ENCODE data around the gene PPP1R9A.
"Not testable (repeated sequence)": the region's sequence is repeated elsewhere in the genome, so short reads cannot be mapped to it uniquely, and the experiment has no call there.

PPP1R9A gene

DNA sequence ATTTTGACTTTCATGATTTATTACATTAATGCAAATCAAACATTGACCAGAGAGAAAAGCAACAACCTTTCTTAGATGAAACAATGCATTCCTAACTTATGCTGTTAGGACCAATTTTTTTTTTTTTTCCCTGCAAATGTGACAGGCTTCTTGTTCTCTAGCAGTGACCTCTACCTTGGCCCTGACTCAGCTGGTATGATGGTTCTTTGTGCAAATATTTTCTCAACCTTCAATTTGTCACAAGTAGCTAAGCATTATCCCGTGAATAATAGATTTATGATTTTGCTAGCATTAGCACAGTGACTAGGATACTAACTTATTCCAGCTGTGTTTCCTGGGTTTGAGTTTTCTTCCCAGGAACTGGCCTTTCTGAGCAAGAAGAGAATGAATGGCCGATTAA, 64.9 kb downstream of the PPP1R9A start:
- no peak for DNase-seq (ENCODE audit: low read depth in 1 of 2, low spot score in 1 of 2)

DNA sequence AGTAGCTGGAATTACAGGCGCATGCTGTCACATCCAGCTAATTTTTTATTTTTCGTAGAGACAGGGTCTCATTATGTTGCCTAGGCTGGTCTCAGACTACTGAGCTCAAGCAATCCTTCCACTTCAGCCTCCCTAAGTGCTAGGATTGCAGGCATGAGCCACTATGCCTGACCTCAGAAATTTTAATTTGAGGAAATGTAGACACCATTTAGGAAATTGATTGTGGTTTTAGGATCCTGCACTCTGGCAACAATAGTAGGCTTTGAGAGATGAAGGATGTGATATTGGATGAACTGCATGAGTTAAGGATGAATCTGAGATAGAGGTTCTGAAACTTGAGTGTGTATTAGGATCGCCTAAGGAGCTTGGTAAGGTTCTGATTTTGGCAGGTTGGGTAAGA, 66.5 kb downstream of the PPP1R9A start:
- no peak for DNase-seq (ENCODE audit: low read depth in 1 of 2, low spot score in 1 of 2)

DNA sequence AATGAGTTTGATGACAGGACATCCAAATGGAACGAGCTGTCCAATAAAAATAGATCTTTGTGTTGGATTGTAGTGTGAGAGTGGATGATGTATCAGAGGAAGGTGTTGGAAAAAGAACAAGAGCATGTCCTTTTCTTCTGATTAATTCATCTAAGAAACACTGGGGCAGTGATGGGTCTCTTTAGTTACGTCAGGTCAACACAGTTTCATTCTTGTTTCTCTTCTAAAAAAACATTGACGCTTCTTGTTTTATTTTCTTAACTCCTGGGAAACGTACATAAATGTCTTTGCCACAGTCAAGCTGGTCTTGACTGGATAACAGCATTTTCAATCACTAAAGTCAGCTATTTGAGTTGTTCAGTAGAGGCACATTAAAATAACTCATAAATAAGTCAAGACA, 67.0 kb downstream of the PPP1R9A start:
- DNase-seq (ENCODE audit: low read depth in 1 of 2, low spot score in 1 of 2): no peak

DNA sequence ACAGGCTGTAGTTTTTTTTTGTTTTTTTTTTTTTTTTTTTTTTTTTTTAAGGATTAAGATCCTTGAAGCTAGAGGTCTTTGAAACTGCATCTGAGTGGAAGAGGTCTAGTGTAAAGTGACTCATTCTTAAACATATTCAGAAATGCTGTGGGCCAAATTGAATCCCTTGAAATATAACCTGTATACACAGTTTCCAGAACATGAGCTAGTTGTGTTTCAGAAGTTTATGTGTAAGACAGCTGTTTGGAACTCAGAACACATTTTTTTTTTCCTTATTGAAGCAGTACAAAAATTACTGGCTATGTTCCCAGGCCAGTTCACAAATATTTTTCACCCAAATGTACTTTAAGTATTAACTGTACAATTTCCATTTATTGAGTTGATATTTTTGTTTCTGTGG, 67.9 kb downstream of the PPP1R9A start:
- no peak for DNase-seq (ENCODE audit: low read depth in 1 of 2, low spot score in 1 of 2)

DNA sequence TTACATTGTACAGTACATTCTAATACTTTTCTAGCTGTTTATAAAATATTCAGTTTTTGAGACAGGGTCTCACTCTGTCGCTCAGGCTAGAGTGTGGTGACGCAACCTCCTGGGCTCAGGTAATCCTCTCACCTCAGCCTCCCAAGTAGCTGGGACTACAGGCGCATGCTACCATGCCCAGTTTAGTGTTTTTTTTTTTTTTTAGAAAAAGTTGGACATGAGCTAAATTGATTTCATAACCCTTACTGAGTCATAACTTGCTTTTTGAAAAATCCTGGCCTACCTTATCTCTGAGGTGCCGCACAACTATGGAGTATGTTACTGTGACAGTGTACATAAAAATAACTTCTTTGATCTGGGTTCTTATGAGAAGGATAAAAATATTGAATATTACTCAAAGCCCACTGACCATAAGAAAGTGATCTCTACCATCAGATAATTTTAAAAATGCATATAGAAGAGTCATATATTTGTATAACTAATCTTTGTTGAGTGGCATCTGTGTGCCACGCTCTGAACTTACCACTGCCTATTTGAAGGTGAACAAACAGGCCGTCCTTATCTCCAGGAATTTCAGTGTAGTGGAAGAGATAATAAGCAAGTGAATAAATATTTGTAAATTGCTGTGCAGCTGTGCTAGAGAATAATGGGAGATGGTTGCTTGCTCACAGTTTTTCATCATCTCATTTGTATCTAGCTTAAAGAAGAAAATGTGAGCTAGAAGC, 73.2 kb downstream of the PPP1R9A start:
- DNase-seq (ENCODE audit: low read depth in 1 of 2, low spot score in 1 of 2): no peak

DNA sequence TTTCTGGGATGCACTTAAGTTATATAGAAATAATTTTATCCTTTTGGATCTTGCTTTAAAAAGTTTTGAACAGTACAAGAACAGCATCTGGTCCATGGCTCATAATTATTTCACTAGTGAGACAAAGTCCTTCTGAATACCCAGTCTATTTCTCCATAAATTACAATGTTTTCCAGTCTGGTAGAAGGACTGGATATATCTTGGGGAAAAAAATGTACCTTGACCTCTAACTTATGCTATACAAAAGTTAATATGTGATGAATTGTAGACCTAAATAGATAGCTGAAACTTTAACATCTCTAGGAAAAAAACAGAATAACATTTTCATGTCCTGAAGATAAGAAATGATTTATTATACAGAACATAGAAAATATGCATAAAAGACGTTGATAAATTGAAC, 88.5 kb downstream of the PPP1R9A start:
- no peak for DNase-seq (ENCODE audit: low read depth in 1 of 2, low spot score in 1 of 2)

DNA sequence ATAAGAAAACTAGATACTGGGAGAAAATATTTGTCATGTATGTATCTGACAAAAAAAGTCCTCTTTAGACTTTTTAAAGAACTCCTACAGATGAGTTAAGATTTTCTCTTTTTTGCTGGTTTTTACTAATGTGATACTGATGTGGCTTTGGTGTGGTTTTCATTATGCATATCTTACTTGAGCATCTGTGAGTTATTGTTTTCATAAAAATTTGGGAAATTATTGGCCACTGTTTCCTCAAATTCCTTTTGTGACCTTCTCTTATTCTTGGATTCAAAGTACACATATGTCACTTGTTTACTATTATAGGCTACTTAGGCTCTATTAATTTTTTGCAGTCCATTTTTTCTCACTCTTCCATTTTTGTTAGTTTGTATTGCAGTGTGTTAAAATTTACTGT, 89.0 kb downstream of the PPP1R9A start:
- no peak for DNase-seq (ENCODE audit: low read depth in 1 of 2, low spot score in 1 of 2)

DNA sequence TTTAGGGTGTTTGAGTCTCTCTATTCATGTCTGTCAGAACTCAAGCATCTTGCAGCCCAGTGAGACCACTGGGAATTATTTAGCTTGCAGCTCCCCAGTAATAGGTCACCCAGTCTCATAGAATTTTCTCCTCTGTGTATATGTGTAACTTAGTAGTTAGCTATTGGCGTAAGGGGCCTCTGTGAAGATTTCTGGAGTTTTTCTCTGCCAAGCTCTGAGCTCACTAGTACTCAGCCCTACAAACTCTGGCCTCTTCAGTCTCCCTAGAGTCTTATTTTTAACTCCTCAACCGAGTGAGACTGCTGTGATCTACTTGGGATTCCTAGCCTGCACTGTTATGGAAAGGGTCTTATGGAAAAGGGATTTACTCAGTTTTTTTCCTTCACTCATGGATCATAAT, 90.2 kb downstream of the PPP1R9A start:
- no peak for DNase-seq (ENCODE audit: low read depth in 1 of 2, low spot score in 1 of 2)

DNA sequence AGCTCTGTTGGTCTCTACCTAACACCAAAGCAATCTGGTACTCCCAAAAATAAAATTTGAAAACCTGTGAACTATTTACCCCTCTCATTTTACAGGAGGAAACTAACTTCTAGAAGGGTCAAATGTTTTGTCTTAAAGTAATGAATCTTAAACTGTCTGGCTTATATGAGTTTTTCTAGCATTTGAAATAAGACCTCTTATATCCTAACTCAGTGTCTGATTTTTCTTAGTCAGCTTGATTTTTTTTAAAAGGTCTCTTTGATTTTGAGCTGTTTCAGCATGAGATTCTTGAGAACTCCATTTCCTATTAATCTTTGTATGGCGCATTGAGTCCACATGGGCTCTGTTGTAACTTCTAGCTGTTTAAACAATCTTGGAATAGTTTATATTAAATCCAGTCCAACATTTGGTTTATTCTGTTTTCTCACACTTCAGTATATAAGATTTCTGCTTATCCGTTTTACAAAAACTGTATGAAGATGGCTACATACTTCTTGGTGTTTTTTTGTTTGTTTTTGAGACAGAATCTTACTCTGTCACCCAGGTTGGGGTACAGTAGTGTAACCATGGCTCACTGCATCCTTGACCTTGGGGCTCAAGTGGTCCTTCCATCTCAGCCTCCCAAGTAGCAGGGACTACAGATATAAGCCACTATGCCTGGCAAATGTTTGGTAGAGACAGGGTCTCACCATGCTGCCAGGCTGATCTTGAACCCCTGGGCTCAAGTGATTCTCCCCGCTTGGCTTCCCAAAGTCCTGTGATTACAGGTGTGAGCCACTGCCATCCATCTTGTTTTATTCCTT, 91.1 kb downstream of the PPP1R9A start:
- no peak for DNase-seq (ENCODE audit: low read depth in 1 of 2, low spot score in 1 of 2)

DNA sequence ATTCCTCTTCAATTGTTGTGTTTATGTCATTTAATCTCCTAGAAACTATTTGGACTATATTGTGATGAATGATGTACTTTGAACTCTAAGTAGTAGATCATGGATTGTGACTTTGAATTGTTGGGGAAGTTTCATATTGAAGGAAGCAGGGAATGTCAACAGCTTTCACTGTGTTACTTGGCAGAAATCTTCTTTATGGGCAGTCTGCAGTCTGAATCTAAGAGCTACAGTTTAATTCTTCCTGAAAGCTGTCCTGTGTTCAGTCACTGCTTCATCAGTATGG, 91.6 kb downstream of the PPP1R9A start:
- DNase-seq (ENCODE audit: low read depth in 1 of 2, low spot score in 1 of 2): no peak

DNA sequence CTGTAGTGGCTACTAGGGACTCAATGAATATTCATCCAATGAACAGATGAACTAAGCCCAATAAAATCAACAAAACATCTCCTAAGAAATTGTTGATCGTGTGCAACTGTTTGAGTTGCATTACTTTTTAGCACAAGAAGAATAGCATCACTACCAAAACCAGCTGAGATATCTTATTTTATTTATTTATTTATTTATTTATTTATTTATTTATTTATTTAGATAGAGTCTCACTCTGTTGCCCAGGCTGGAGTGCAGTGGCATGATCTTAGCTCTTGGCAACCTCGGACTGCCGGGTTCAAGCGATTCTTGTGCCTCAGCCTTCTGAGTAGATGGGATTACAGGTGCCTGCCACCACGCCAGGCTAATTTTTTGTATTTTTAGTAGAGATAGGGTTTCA, 92.2 kb downstream of the PPP1R9A start:
- not testable (repeated sequence) for DNase-seq (ENCODE audit: low read depth in 1 of 2, low spot score in 1 of 2)

DNA sequence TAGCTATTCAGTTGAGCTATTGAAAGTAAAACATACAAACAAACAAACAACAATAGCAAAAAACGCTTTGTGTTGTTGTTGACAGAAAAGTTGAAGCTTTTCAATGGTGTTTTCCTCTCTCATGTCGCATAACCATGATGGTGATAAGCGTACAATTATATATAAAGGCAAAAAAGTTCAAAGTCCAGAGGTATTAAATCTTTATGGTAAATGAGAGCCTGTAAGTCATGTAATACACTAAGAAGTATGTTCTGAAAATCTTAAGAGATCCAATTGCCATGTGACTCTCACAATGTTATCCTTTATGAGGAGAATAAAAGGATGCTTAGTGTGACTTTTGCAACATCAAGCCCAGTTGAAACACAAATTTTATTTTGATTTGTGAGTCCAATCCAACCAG, 93.9 kb downstream of the PPP1R9A start:
- no peak for DNase-seq (ENCODE audit: low read depth in 1 of 2, low spot score in 1 of 2)

DNA sequence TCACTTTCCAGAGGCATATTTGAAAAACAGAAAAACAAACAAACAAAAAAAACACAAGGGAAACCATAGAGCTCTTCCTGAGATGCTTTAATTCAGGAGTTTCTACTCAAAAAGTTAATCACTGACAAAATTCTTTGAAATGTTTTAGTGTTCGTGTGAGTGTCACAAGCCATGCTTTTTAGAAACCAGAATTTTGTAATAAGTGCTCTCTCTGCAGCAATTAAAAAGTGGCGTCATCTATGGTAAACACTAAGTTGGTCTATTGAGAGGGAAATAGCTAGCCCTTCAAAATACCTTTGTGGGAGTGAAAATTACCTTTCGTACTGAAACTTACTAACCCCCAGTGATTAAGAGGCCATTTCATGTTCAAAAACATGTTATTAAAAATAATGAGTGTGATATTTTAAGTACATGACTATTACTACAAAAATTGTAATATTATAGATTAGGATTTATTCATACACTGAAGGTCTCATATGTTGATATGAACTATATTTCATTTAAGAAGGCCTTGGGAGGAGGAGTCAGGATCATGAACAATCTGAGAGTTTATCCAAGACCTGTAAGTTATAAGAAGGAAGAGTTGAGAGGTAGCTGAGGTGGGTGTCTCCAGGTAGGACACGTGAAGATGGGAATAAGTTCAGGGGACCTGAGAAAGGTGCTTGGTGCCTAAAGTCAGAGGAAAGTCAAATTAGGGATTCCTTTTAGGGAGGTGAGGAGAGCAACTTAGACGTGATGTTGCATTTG, 94.6 kb downstream of the PPP1R9A start:
- no peak for DNase-seq (ENCODE audit: low read depth in 1 of 2, low spot score in 1 of 2)

DNA sequence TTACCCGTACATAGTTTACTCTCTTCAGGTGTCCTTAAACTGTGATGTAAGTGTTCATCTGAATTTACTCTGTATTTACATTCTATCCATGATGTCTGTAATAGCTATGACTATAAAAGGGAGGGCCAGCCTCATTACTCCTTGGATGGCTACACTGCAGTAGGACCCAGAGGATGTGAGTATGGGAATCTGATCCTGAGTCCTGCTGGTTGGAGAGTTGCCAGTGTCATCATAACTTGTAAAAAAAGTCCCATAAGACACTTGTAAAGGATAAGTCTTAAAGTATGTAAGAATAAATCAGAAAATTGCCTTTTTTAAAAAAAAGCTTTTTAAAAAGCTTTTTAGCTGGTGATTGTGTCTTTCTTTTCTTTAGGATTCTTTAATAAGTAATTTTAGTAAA, 95.4 kb downstream of the PPP1R9A start:
- no peak for DNase-seq (ENCODE audit: low read depth in 1 of 2, low spot score in 1 of 2)

DNA sequence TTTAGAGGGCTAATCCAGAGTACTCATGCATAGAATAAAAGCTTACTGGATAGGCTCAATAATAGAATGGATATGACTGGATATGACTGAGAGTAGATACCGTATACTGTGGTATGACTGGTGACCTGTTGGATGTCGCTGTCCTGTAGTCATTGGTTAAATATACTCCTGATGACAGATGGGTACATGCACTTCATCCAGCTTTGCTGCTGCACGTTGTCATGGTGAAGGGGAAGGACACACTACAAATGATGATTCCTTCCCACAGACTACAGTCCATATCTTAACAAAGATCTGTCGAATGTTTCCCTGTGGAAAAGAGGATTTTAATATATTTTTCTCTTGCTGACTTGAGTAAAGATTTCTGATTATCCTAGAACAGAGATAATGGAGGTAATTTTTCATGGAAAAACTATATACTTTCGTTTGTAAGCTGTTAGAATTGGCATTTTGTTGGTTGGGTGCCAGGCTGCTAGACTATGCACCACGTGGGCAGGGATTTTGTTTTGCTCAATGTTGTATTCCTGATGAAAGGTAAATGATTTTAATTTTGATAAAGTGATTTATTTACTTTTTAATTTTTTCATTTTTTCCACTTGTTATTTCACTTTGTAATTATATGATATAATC, 97.3 kb downstream of the PPP1R9A start:
- no peak for DNase-seq (ENCODE audit: low read depth in 1 of 2, low spot score in 1 of 2)

DNA sequence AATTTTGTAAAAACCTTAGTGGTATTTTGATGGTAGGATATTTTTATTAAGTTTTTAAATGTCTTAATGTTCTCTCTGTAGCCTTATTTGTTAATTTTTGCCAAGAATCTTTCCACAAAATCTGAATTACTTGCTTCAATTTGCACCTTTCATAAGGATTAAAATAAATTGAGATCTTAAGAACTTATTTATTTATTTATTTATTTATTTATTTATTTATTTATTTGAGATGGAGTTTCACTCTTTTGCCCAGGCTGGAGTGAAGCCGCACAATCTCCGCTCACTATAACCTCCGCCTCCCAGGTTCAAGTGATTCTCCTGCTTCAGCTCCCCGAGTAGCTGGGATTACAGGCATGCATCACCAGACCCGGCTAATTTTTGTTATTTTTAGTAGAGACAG, 98.6 kb downstream of the PPP1R9A start:
- DNase-seq (ENCODE audit: low read depth in 1 of 2, low spot score in 1 of 2): no peak

DNA sequence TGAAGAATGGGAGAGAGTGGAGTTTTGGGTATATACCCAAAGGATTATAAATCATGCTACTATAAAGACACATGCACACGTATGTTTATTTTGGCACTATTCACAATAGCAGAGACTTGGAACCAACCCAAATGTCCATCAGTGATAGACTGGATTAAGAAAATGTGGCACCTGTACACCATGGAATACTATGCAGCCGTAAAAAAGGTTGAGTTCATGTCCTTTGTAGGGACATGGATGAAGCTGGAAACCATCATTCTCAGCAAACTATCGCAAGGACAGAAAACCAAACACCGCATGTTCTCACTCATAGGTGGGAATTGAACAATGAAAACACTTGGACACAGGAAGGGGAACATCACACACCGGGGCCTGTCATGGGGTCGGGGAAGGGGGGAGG, 101.4 kb downstream of the PPP1R9A start:
- DNase-seq (ENCODE audit: low read depth in 1 of 2, low spot score in 1 of 2): not testable (repeated sequence)

DNA sequence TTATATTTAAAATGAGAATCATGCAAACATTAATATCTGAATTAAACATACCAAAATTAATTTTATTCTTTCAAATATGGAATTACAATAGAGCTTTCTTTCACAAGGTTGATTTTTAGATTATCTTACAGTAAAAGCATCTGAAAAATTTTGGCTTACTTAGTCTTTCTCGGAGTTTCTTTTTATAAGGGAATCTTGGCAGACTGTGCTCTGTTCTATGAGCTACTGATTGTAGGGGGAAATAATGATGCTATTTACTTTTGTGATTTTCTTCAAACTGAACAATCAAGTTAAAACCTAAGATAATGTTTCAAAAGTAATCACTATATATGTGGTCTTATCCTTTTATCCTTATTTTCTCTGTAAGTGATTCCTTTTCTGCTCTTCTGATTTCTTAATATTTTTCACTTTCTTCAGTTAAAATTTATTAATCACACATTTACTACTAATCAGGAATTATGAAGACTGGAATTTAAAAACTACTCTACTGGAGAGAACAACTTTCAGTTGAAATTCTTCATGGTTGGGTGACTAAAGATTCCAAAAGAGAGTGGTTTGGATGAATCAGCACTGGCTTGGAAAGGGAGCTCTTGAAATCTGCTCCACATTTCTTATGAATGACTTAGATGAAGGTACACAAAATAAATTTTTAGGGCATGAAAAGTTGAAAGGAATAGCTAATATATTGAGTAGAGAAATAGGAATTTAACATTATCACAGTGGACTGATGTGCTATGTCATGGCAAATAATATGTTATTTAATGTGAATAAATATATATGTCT, 103.9 kb downstream of the PPP1R9A start:
- DNase-seq (ENCODE audit: low read depth in 1 of 2, low spot score in 1 of 2): no peak

DNA sequence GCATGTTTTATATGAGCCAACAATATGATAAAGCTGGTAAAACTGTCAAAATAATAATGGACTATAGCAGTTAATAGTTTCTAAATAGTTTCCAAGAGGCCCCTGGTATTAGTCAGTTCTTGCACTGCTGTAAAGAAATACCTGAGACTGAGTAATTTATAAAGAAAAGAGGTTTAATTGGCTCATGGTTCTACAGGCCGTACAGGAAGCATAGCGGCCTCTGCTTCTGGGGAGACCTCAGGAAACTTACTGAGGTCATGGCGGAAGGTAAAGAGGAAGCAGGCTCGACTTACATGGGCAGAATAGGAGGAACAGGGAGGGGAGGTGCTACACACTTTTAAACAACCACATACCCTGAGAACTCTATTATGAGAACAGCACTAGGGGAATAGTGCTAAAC, 104.6 kb downstream of the PPP1R9A start:
- no peak for DNase-seq (ENCODE audit: low read depth in 1 of 2, low spot score in 1 of 2)

DNA sequence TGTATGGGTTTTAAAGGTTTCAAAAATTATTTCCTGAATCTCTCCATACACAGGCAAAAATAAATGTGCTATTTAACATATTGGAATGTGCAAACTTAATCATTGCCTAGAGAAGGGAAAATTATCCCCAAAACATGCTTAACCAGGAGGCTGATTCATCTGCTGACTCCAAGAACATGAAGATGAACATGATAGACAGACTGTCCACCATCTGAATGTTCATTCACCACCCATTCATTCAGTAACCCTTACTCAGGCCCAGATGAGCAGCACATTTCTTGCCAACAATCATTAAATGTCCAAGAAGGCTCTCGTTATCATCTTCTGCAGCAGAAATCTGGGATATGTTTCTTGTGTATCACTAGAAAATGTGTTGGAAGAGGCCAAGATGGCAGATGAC, 110.6 kb downstream of the PPP1R9A start:
- no peak for DNase-seq (ENCODE audit: low read depth in 1 of 2, low spot score in 1 of 2)

DNA sequence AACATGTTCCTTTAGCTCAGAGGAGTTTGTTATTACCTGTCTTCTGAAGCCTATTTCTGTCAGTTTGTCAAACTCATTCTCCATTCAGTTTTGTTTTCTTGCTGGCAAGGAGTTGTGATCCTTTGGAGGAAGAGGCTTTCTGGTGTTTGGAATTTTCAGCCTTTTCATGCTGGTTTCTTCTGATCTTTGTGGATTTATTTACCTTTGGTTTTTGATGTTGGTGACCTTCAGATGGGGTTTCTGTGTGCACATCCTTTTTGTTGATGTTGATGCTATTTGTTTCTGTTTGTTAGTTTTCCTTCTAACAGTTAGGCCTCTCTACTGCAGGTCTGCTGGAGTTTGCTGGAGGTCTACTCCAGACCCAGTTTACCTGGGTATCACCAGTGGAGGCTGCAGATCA, 118.6 kb downstream of the PPP1R9A start:
- DNase-seq (ENCODE audit: low read depth in 1 of 2, low spot score in 1 of 2): no peak
